Activated naive CD4-positive, alpha-beta T cell treated with anti-CD3 and anti-CD28 coated beads, Interleukin-2, amount 50 U/mL, for 72 hours (primary cell): Measurements from ENCODE around the gene ATP2C2. TPM values are rescaled to one million over a fixed set of nuclear protein-coding genes. Genes with fewer than 3 reads are reported as not detected.
"Not testable (repeated sequence)": the region's sequence is repeated elsewhere in the genome, so short reads cannot be mapped to it uniquely, and the experiment has no call there.

ENCODE experiments used
- ATAC-seq, 2 donors: fragments of 150-1000 bp; cut with Tn5 transposase; 2 replicates each; pipeline ENCODE4 v1.10.0; 2021; ENCODE audit warnings: mild to moderate bottlenecking in 2 of 2, moderate library complexity in 2 of 2
- DNase-seq, 2 donors: peaks; one replicate each; pipeline ENCODE4 v3.0.0; 2021 to 2022; ENCODE audit warnings: low spot score in 2 of 2
- H3K27ac Mint-ChIP-seq, 2 donors: one replicate each; pipeline ENCODE4 v1.8.0; 2022; ENCODE audit warnings: mild to moderate bottlenecking in 2 of 2, mixed read lengths in 2 of 2
- H3K36me3 Mint-ChIP-seq, 2 donors: one replicate each; pipeline ENCODE4 v1.8.0; 2022; ENCODE audit warnings: mixed read lengths in 2 of 2
- H3K9me3 Mint-ChIP-seq, 2 donors: one replicate each; pipeline ENCODE4 v1.8.0; 2022; ENCODE audit warnings: mixed read lengths in 2 of 2
- total RNA-seq, 2 donors: library from RNA; stranded (reverse); gene quantifications; one replicate each; pipeline ENCODE4 v1.2.3, GENCODE V29; 2022

The ATP2C2 gene
- total RNA-seq, 2 donors from 2014 or later = not detected

GRCh38 chr16:84446596-84447392, 78.5 kb downstream of the ATP2C2 start:
- no peaks in the 10 kb centered on the region for H3K36me3 Mint-ChIP-seq
- H3K27ac Mint-ChIP-seq = no peak overlapping the region
- no peak for DNase-seq
- no peak for ATAC-seq
- no peaks in the 10 kb centered on the region for H3K9me3 Mint-ChIP-seq

GRCh38 chr16:84448444-84448843, 80.1 kb downstream of the ATP2C2 start:
- H3K36me3 Mint-ChIP-seq = no peaks in the 10 kb centered on the region
- ATAC-seq (no peak), DNase-seq (no peak)
- H3K27ac Mint-ChIP-seq = no peak overlapping the region
- no peaks in the 10 kb centered on the region for H3K9me3 Mint-ChIP-seq

GRCh38 chr16:84449156-84450140, 81.1 kb downstream of the ATP2C2 start:
- DNase-seq (no peak), ATAC-seq (no peak)
- Mint-ChIP-seq H3K27ac (no peak overlapping the region), H3K36me3 (no peaks in the 10 kb centered on the region), H3K9me3 (no peaks in the 10 kb centered on the region)

DNA sequence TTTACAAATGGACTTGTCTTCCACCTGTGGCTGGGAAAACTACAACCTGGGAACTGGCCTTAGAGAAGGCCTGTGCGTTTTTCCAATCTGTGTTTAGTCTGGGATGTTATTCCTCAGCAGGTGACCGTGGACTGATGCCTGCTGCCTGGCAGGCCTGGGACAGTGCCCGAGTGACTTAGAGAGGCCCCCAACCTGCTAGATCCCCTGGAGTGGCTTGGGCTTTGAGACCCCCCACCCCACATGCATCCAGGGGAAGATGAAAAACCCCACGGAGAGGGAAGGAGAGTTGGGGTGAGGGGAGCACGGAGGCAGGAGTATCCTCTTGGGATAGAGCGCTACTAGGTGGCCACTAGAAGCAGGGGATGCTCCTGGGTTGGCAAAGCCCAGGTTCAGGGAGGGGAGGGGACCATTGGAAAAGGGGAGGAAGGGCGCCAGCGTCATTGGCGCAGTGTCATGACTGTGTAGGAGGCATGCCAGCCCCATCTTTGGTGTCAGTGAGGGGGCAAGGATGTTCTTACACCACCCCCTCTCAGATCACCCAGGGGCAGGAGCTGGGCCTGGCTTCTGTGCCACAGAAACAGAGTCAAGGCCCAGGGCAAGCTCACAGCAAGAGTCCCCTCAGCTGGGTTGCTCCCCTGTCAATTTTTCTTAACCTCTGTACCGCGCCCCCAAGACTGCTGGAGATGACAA, 82.0 kb downstream of the ATP2C2 start:
- Mint-ChIP-seq H3K27ac (no peak overlapping the region), H3K9me3 (no peaks in the 10 kb centered on the region), H3K36me3 (no peaks in the 10 kb centered on the region)
- DNase-seq = no peak
- no peak for ATAC-seq

DNA sequence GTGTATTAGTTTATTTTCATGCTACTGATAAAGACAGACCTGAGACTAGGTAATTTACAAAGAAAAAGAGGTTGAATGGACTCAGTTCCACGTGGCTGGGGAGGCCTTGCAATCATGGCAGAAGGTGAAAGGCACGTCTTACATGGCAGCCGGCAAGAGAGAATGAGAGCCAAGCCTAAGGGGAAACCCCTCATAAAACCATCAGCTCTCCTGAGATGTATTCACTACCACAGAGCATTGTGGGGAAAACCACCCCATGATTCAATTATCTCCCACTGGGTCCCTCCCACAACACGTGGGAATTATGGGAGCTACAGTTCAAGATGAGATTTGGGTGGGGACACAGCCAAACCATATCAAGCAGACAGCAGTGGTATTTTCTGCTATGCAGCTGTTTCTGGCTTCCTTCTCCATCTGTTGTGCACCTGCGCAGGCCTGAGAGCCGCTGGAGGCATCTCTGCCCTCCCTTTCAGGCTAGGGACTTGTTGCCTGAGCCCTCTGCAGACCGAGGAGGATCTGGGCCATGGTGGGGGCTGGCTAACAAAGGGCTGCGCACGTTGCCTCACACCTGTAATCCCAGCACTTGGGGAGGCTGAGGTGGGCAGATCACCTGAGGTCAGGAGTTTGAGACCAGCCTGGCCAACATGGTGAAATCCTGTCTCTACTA, 82.8 kb downstream of the ATP2C2 start:
- H3K9me3 Mint-ChIP-seq, H3K36me3 Mint-ChIP-seq, H3K27ac Mint-ChIP-seq, DNase-seq: not testable (repeated sequence)
- peak in 1 of 2 donors; percentile 72 for ATAC-seq

GRCh38 chr16:84451781-84452180, 83.4 kb downstream of the ATP2C2 start:
- Mint-ChIP-seq H3K36me3 (no peaks in the 10 kb centered on the region), H3K9me3 (no peaks in the 10 kb centered on the region), H3K27ac (no peak overlapping the region)
- DNase-seq (no peak), ATAC-seq (no peak)

- Mint-ChIP-seq H3K36me3 (no peaks in the 10 kb centered on the region), H3K27ac (no peak overlapping the region)
- no peak for ATAC-seq
These were observed 84.9 kb downstream of the ATP2C2 start for GRCh38 chr16:84453061-84453752.

DNA sequence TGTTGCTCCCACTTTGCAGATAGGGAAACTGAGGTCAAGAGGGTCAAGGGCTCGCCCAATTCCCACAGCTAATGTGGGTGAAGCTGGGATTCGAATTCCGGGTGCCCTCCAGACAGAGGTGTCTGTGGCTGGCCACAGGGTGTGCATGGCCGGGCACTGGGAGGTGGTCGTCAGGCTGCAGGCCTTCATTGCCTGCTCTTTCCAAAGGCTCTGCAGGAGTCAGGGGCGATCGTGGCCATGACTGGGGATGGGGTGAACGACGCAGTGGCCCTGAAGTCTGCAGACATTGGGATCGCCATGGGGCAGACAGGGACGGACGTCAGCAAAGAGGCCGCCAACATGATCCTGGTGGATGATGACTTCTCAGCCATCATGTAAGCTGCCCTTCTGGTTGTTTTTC, 86.3 kb downstream of the ATP2C2 start:
- H3K9me3 Mint-ChIP-seq = no peaks in the 10 kb centered on the region
- H3K27ac Mint-ChIP-seq = no peak overlapping the region
- DNase-seq = no peak
- ATAC-seq = no peak
- H3K36me3 Mint-ChIP-seq = no peaks in the 10 kb centered on the region

More at GRCh38 chr16:84453061-84453752, 84.9 kb downstream of the ATP2C2 start:
- no peak for DNase-seq
- H3K9me3 Mint-ChIP-seq = no peaks in the 10 kb centered on the region

DNA sequence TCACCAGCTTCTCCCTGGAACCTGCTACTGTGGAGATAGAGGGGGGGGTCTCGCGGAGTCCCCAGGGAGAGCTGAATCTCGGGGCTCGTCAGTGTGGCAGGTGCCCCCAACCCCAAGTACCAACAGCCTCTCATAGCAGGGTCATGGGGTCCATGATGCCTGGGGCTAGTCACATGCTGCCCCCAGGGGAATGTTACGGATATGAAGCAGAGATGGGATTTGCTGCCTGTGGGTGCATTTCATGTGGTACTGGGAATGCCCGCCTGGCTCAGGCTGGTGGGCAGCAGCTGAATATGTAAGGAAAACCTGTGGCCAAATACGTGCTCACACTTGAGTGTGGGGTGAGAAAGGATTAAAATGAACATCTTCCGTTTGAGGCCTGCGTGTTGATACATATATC, 86.7 kb downstream of the ATP2C2 start:
- H3K27ac Mint-ChIP-seq = no peak overlapping the region
- H3K9me3 Mint-ChIP-seq = no peaks in the 10 kb centered on the region
- ATAC-seq (no peak), DNase-seq (no peak)
- no peaks in the 10 kb centered on the region for H3K36me3 Mint-ChIP-seq

DNA sequence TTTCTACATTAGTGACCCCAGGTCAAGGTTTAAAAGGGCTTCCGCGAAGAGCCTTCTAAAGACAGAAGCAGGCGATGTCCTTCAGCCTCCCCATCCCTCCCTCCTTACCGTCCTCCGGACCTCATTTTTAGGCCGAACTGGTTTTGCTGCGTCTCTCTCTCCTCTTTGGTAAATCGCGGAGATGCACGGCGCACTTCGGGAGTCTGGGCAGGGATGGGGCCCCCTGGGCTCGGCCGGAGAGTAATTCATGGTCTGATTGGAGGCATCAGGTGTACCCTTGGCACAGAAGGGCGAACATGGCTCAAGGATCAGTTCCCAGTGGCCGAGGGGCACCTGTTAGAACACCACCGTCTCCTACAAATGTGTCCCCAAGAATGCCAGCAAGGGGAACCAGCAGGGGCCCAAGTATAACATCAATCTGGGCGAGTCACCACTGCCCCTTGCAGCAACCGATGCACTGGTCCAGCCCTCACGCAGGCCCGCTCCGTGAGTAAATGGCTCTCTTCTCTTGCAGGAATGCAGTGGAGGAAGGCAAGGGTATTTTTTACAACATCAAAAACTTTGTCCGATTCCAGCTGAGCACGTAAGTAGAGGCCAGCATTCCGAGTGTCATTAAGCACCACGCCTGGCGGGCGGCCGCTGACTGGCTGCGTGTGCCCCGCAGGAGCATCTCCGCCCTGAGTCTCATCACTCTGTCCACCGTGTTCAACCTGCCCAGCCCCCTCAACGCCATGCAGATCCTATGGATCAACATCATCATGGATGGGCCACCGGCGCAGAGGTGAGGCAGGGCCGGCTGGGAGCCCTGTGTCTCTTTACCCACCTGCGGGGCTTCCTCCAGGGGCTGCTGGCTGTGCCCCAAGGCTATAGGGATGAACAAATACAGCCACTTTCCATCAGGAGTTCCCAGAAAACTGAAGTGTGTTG, 90.5 kb downstream of the ATP2C2 start:
- Mint-ChIP-seq H3K36me3 (no peaks in the 10 kb centered on the region), H3K27ac (no peak overlapping the region), H3K9me3 (no peaks in the 10 kb centered on the region)
- DNase-seq (peak in 1 of 2 donors; percentile 35), ATAC-seq (no peak)

GRCh38 chr16:84459533-84459894, 91.2 kb downstream of the ATP2C2 start:
- no peak for ATAC-seq
- no peaks in the 10 kb centered on the region for H3K9me3 Mint-ChIP-seq
- peak in 1 of 2 donors; percentile 11 for DNase-seq
- H3K27ac Mint-ChIP-seq = no peak overlapping the region
- H3K36me3 Mint-ChIP-seq = no peaks in the 10 kb centered on the region

GRCh38 chr16:84459941-84460405, 91.6 kb downstream of the ATP2C2 start:
- H3K36me3 Mint-ChIP-seq = no peaks in the 10 kb centered on the region
- no peak overlapping the region for H3K27ac Mint-ChIP-seq

DNA sequence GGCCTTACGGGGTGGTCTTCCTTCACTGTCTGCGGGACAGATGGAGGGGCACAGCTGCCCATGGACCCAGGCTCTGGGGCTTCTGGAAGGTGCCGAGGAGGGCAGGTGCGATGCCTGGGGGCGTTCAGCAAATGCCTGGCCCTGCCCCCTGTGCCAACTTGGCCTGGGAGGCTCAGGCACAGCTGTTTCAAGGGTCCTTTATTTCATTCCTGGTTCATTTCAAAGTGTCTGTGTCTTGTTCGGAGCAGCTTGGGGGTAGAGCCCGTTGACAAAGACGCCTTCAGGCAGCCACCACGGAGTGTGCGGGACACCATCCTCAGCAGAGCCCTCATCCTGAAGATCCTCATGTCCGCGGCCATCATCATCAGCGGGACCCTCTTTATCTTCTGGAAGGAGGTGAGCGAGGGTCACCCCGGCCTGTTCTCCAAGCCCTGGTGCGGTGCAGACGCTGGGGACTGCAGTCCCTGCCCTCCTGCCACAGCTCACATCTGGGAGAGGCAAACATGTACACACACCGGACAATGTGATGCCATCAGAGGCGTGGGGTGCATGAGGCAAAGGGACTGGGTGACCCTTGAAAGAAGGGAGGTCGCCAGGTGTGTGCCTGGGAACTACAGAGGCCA, 92.2 kb downstream of the ATP2C2 start:
- Mint-ChIP-seq H3K27ac (no peak overlapping the region), H3K36me3 (peaks cover 0 to 1% of the 10 kb centered on the region in 2 donors), H3K9me3 (peaks cover under 1% of the 10 kb centered on the region in 2 donors)
- ATAC-seq = no peak
- DNase-seq = peak in 1 of 2 donors; percentile 41

More at GRCh38 chr16:84459941-84460405, 91.6 kb downstream of the ATP2C2 start:
- H3K9me3 Mint-ChIP-seq = no peaks in the 10 kb centered on the region
- ATAC-seq (no peak), DNase-seq (peak in 1 of 2 donors; percentile 48)

DNA sequence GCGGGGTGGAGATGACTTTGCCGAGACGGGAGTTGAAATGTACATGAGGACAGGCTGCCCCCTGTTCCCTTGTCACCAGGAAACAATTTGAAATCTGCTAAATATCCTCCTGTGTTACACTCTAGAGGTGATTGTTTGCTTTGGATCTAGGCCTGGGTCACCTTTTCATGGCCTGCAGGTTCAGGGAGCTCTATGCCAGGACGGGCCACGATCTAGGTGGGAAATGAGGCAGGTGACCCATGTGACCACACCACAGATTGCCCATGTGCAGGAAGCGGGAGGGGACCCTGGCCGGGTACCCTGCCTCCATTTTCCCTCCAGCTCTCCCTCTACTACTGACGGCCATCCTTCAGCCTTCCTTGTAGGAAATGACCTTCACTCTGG, 92.7 kb downstream of the ATP2C2 start:
- peaks cover 3 to 4% of the 10 kb centered on the region in 2 donors for H3K9me3 Mint-ChIP-seq
- H3K36me3 Mint-ChIP-seq = peaks cover 0 to 7% of the 10 kb centered on the region in 2 donors
- ATAC-seq (no peak), DNase-seq (no peak)
- H3K27ac Mint-ChIP-seq = no peak overlapping the region
